ENCODE measurements around the gene SPIN2A.
"Not testable (repeated sequence)": the region's sequence is repeated elsewhere in the genome, so short reads cannot be mapped to it uniquely, and the experiment has no call there.

GRCh38 chrX:57102918-57103317 is 34.3 kb downstream of the SPIN2A start:
- not testable (repeated sequence) for TF ChIP-seq CTCF (conservative IDR thresholded peaks at IDR 0.05; ENCODE audit: low read depth in 2 of 2); POLR2AphosphoS5 (IDR thresholded peaks at IDR 0.05; ENCODE audit: low read depth); STAT1 (IDR thresholded peaks at IDR 0.05; ENCODE audit: unreplicated experiment)

Measured in GM23338 (cell line).